C4-2B (cell line): Measurements from ENCODE around the gene HNRNPA0.

Experiments
- H3K27ac ChIP-seq: fragments of 450-650 bp; 2 replicates; pipeline ENCODE4 v1.5.1; 2017
- CTCF ChIP-seq: fragments of 450-650 bp; conservative IDR thresholded peaks from 2 replicates; pipeline ENCODE4 v1.5.1; 2017; ENCODE audit warnings: mild to moderate bottlenecking
- ZFX ChIP-seq: fragments of 450-650 bp; IDR thresholded peaks from 2 replicates; pipeline ENCODE4 v1.6.1; 2017

The HNRNPA0 gene

GRCh38 chr5:137708796-137709559 lies 45.2 kb downstream of the HNRNPA0 start:
- no peak overlapping the region for H3K27ac ChIP-seq
- TF ChIP-seq CTCF = no peak
- TF ChIP-seq ZFX = no peak

- H3K27ac ChIP-seq = no peak overlapping the region
- TF ChIP-seq ZFX (no peak), CTCF (no peak)
Measured at GRCh38 chr5:137708062-137708461, 46.1 kb downstream of the HNRNPA0 start.

- H3K27ac ChIP-seq = no peak overlapping the region
- TF ChIP-seq CTCF = no peak
- no peak for TF ChIP-seq ZFX
Measured at GRCh38 chr5:137706841-137707240, 47.3 kb downstream of the HNRNPA0 start.

GRCh38 chr5:137705106-137705505 lies 49.1 kb downstream of the HNRNPA0 start:
- no peak overlapping the region for H3K27ac ChIP-seq
- TF ChIP-seq ZFX = no peak
- TF ChIP-seq CTCF = no peak

GRCh38 chr5:137703565-137703964 lies 50.6 kb downstream of the HNRNPA0 start:
- TF ChIP-seq ZFX = no peak
- no peak for TF ChIP-seq CTCF
- no peak overlapping the region for H3K27ac ChIP-seq

- TF ChIP-seq CTCF (no peak), ZFX (no peak)
- H3K27ac ChIP-seq = no peak overlapping the region
Measured at GRCh38 chr5:137700282-137700680, 53.9 kb downstream of the HNRNPA0 start.

GRCh38 chr5:137699336-137700281 lies 54.6 kb downstream of the HNRNPA0 start:
- TF ChIP-seq ZFX (no peak), CTCF (no peak)
- no peak overlapping the region for H3K27ac ChIP-seq
